ENCODE data around the gene RFX4.
"Not testable (repeated sequence)": the region's sequence is repeated elsewhere in the genome, so short reads cannot be mapped to it uniquely, and the experiment has no call there.

Gene RFX4

GRCh38 chr12:106647793-106648514, 65.2 kb downstream of the RFX4 start:
- no peak for DNase-seq

GRCh38 chr12:106648736-106649135, 65.9 kb downstream of the RFX4 start:
- peak in 1 of 3 donors; percentile 11 for DNase-seq

GRCh38 chr12:106651552-106651951, 68.7 kb downstream of the RFX4 start:
- DNase-seq, result no peak

GRCh38 chr12:106652510-106653015, 69.8 kb downstream of the RFX4 start:
- no peak for DNase-seq

- peak; percentile 23 to 38 (median 25) for DNase-seq
These were observed 72.8 kb downstream of the RFX4 start for GRCh38 chr12:106655577-106655976.

- no peak for DNase-seq
These were observed 74.7 kb downstream of the RFX4 start for GRCh38 chr12:106657488-106657887.

- DNase-seq, result no peak
These were observed 80.6 kb downstream of the RFX4 start for GRCh38 chr12:106663385-106663784.

- no peak for DNase-seq
These were observed 86.4 kb downstream of the RFX4 start for GRCh38 chr12:106669216-106669615.

- DNase-seq, result no peak
These were observed 87.3 kb downstream of the RFX4 start for GRCh38 chr12:106670131-106670530.

GRCh38 chr12:106671840-106672239, 89.0 kb downstream of the RFX4 start:
- DNase-seq, result no peak

- no peak for DNase-seq
These were observed 89.7 kb downstream of the RFX4 start for GRCh38 chr12:106672314-106673025.

GRCh38 chr12:106673141-106673540, 90.3 kb downstream of the RFX4 start:
- DNase-seq, result no peak

- no peak for DNase-seq
These were observed 93.0 kb downstream of the RFX4 start for GRCh38 chr12:106675651-106676435.

GRCh38 chr12:106679574-106679973, 96.8 kb downstream of the RFX4 start:
- DNase-seq, result no peak

- no peak for DNase-seq
These were observed 97.5 kb downstream of the RFX4 start for GRCh38 chr12:106680280-106680679.

GRCh38 chr12:106681210-106681609, 98.4 kb downstream of the RFX4 start:
- DNase-seq, result no peak

- DNase-seq, result peak; percentile 4 to 19 (median 18)
These were observed 99.9 kb downstream of the RFX4 start for GRCh38 chr12:106682594-106683234.

- DNase-seq, result no peak
These were observed 101.7 kb downstream of the RFX4 start for GRCh38 chr12:106684497-106684896.

- no peak for DNase-seq
These were observed 102.6 kb downstream of the RFX4 start for GRCh38 chr12:106685381-106685780.

- no peak for DNase-seq
These were observed 104.9 kb downstream of the RFX4 start for GRCh38 chr12:106687672-106688071.

- DNase-seq, result no peak
These were observed 107.9 kb downstream of the RFX4 start for GRCh38 chr12:106690569-106691305.

- not testable (repeated sequence) for DNase-seq
These were observed 109.2 kb downstream of the RFX4 start for GRCh38 chr12:106692033-106692432.

Data from suppressor macrophage treated with lipopolysaccharide for 1 hour (primary cell).